Cardiac muscle cell (in vitro differentiated cells and primary cell): ENCODE measurements around the gene CDK5RAP2. TPM values are rescaled to one million over a fixed set of nuclear protein-coding genes. Genes with fewer than 3 reads are reported as not detected.

Source experiments
- DNase-seq, 2 donors: peaks; one replicate each; pipeline versions ENCODE4 v3.0.0 to v3.0.0-alpha.2; 2010 to 2017; ENCODE audit warnings: low read depth in 1 of 2, low spot score in 1 of 2
- H3K27ac ChIP-seq: fragments of 200-600 bp; sonication (generic); 2 replicates; pipeline ENCODE4 v1.5.1; 2016
- H3K27me3 ChIP-seq: fragments of 200-600 bp; sonication (generic); 2 replicates; pipeline ENCODE4 v1.6.0; 2016; ENCODE audit warnings: control low read depth
- H3K36me3 ChIP-seq: fragments of 200-600 bp; sonication (generic); 2 replicates; pipeline ENCODE4 v1.5.1; 2016; ENCODE audit warnings: control low read depth
- H3K4me1 ChIP-seq: fragments of 200-600 bp; sonication (generic); 2 replicates; pipeline ENCODE4 v1.8.1; 2017; ENCODE audit warnings: low read depth, mild to moderate bottlenecking, mixed run types
- H3K4me3 ChIP-seq: fragments of 200-600 bp; sonication (generic); 2 replicates; pipeline ENCODE4 v1.5.1; 2016; ENCODE audit warnings: mild to moderate bottlenecking
- H3K9me3 ChIP-seq: fragments of 200-600 bp; sonication (generic); 2 replicates; pipeline ENCODE4 v1.5.1; 2017; ENCODE audit warnings: low read depth, mild to moderate bottlenecking, control low read depth
- CTCF ChIP-seq: IDR thresholded peaks from 2 replicates; pipeline ENCODE4 v1.5.1; 2012; ENCODE audit warnings: low read depth, mild to moderate bottlenecking, low read length
- polyA plus RNA-seq: library from polyadenylated mRNA; unstranded; fragments of >200 nt; fragmentation: Nextera tagmentation; extraction: Ambion mirVana; gene quantifications from 2 replicates; pipeline ENCODE4 v1.2.1, GENCODE V29; 2016
- total RNA-seq: library from RNA; depleted of rRNA; stranded (reverse); fragments of >200 nt; gene quantifications from 2 replicates; pipeline ENCODE4 v1.2.3, GENCODE V29; 2016

CDK5RAP2 gene
- total and polyA plus RNA-seq, 2 experiments from 2014 or later, result 33.5 to 60.4 TPM

DNA sequence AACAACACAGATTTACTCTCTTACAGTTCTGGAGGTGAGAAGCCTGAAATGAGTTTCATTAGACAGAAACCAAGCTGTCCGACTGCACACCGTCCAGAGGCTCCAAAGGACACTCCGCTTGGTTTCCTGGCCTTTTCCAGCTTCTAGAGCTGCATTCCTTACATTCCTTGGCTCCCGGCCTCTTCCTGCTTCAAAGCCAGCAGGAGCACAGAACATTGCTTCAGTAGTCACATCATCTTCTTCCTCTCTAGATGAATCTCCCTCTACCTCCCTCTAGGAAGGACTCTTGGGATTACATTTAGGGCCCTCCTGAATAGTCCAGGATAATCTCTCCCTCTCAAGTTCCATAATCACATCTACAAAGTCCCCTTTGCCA, 213.3 kb downstream of the CDK5RAP2 start:
- Histone ChIP-seq H3K27me3 (no peaks in the 10 kb centered on the region), H3K9me3 (no peaks in the 10 kb centered on the region), H3K27ac (no peak overlapping the region), H3K4me1 (peaks cover 5% of the 10 kb centered on the region), H3K36me3 (no peaks in the 10 kb centered on the region), H3K4me3 (no peak overlapping the region)
- peak; percentile 59 for TF ChIP-seq CTCF
- peak in 1 of 2 donors; percentile 96 for DNase-seq

GRCh38 chr9:120365386-120365785, 214.6 kb downstream of the CDK5RAP2 start:
- Histone ChIP-seq H3K27ac (no peak overlapping the region), H3K4me1 (peaks cover 5% of the 10 kb centered on the region), H3K36me3 (no peaks in the 10 kb centered on the region), H3K9me3 (no peaks in the 10 kb centered on the region), H3K4me3 (no peak overlapping the region), H3K27me3 (no peaks in the 10 kb centered on the region)
- no peak for TF ChIP-seq CTCF
- DNase-seq, result no peak

DNA sequence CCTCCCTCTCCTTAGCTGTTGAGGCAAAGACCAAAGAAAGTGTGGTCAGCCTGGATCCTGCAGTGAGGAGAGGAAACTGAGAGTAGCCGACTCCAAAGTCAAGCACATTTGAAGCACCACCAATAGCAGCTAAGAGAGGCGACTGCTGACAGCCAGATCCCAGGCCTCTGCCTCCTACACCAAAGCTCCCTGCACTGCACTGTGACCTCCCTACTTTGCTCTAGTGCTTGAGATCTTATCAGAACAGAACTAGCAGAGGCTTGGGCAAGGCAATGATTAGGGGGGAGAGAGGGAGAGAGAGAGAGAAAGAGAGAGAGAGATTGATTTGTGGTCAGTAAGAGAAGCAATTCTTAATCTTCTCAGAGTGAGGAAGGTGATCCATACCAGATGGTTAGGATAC, 216.3 kb downstream of the CDK5RAP2 start:
- no peaks in the 10 kb centered on the region for H3K27me3 ChIP-seq
- no peaks in the 10 kb centered on the region for H3K9me3 ChIP-seq
- peaks cover 5% of the 10 kb centered on the region for H3K4me1 ChIP-seq
- peak; percentile 37 to 64 for DNase-seq
- no peaks in the 10 kb centered on the region for H3K36me3 ChIP-seq
- no peak overlapping the region for H3K27ac ChIP-seq
- TF ChIP-seq CTCF, result no peak
- no peak overlapping the region for H3K4me3 ChIP-seq

- H3K27ac ChIP-seq, result no peak overlapping the region
- TF ChIP-seq CTCF, result no peak
- no peak overlapping the region for H3K4me3 ChIP-seq
- H3K27me3 ChIP-seq, result no peaks in the 10 kb centered on the region
- H3K36me3 ChIP-seq, result no peaks in the 10 kb centered on the region
- no peaks in the 10 kb centered on the region for H3K9me3 ChIP-seq
- peaks cover 5% of the 10 kb centered on the region for H3K4me1 ChIP-seq
- peak in 1 of 2 donors; percentile 48 for DNase-seq
These were observed 217.5 kb downstream of the CDK5RAP2 start for GRCh38 chr9:120362446-120362845.

GRCh38 chr9:120361551-120361950, 218.4 kb downstream of the CDK5RAP2 start:
- DNase-seq, result no peak
- no peaks in the 10 kb centered on the region for H3K27me3 ChIP-seq
- no peaks in the 10 kb centered on the region for H3K36me3 ChIP-seq

More at GRCh38 chr9:120361551-120361950, 218.4 kb downstream of the CDK5RAP2 start:
- TF ChIP-seq CTCF, result no peak
- H3K4me3 ChIP-seq, result no peak overlapping the region
- H3K27ac ChIP-seq, result no peak overlapping the region
- H3K4me1 ChIP-seq, result peaks cover 5% of the 10 kb centered on the region
- no peaks in the 10 kb centered on the region for H3K9me3 ChIP-seq
